OCI-LY7 (cell line): ENCODE measurements around the gene PKLR. TPM values are rescaled to one million over a fixed set of nuclear protein-coding genes. Genes with fewer than 3 reads are reported as not detected.

Experiments
- BruUV-seq: library from RNA; stranded (reverse); fragments of 400-500 nt; replicated peaks from 2 replicates; lab custom pipeline; 2021; lab: Mats Ljungman, UMichigan
- CTCF ChIA-PET: fragments of 300-600 bp; sonication (Branson Sonifier 250); formaldehyde crosslinking; loops from one replicate; lab custom pipeline; 2022; ENCODE audit warnings: antibody characterized with exemption; ENCODE audit not compliant: unreplicated experiment; lab: Charles Lee
- POLR2A ChIA-PET: fragments of 300-600 bp; sonication (Branson Sonifier 250); formaldehyde crosslinking; loops from one replicate; lab custom pipeline; 2022; ENCODE audit warnings: antibody characterized with exemption; lab: Charles Lee
- DNase-seq: peaks from one replicate; pipeline ENCODE4 v3.0.0-alpha.2; 2015; ENCODE audit warnings: low spot score
- H2AFZ ChIP-seq: fragments of 200-600 bp; sonication (generic), shearing (Covaris generic); 2 replicates; pipeline ENCODE4 v1.6.1; 2014; ENCODE audit warnings: mild to moderate bottlenecking, antibody characterized with exemption, low read length, moderate library complexity
- H3K27ac ChIP-seq: fragments of 200-600 bp; sonication (generic); 2 replicates; pipeline ENCODE4 v1.5.1; 2014; ENCODE audit warnings: mixed run types, low read depth, mild to moderate bottlenecking, moderate library complexity, low read length, inconsistent platforms; ENCODE audit not compliant: poor library complexity, severe bottlenecking
- H3K36me3 ChIP-seq: fragments of 200-600 bp; sonication (generic); 2 replicates; pipeline ENCODE4 v1.6.1; 2014; ENCODE audit warnings: mild to moderate bottlenecking, antibody characterized with exemption, low read length, moderate library complexity, mixed read lengths; ENCODE audit not compliant: insufficient read depth
- H3K4me1 ChIP-seq: fragments of 200-600 bp; sonication (generic); 2 replicates; pipeline ENCODE4 v1.5.1; 2014; ENCODE audit warnings: mild to moderate bottlenecking, low read length; ENCODE audit not compliant: insufficient read depth, poor library complexity, severe bottlenecking
- H3K4me2 ChIP-seq: fragments of 200-600 bp; sonication (generic); 2 replicates; pipeline ENCODE4 v1.6.1; 2014; ENCODE audit warnings: mild to moderate bottlenecking, low read length
- H3K4me3 ChIP-seq: fragments of 200-600 bp; sonication (generic); 2 replicates; pipeline ENCODE4 v1.5.1; 2014; ENCODE audit warnings: mild to moderate bottlenecking, low read depth, low read length; ENCODE audit not compliant: poor library complexity, severe bottlenecking
- H3K79me2 ChIP-seq: fragments of 200-600 bp; sonication (generic); 2 replicates; pipeline ENCODE4 v1.6.1; 2016; ENCODE audit warnings: low read depth, mild to moderate bottlenecking, low read length, moderate library complexity, mixed read lengths; ENCODE audit not compliant: insufficient read depth
- H3K9me2 ChIP-seq: fragments of 200-600 bp; sonication (generic); 2 replicates; pipeline ENCODE4 v1.6.1; 2016; ENCODE audit warnings: mild to moderate bottlenecking, low read length, mixed read lengths; ENCODE audit not compliant: insufficient read depth
- H3K9me3 ChIP-seq: fragments of 200-600 bp; sonication (generic); 2 replicates; pipeline ENCODE4 v1.6.1; 2014; ENCODE audit warnings: mild to moderate bottlenecking, mixed run types, low read length, mixed read lengths
- H4K20me1 ChIP-seq: fragments of 200-600 bp; sonication (generic); 2 replicates; pipeline ENCODE4 v1.6.1; 2014; ENCODE audit warnings: mild to moderate bottlenecking, antibody characterized with exemption, low read length, moderate library complexity, mixed read lengths; ENCODE audit not compliant: insufficient read depth
- EZH2phosphoT487 ChIP-seq: fragments of 200-600 bp; sonication (generic); IDR thresholded peaks from 2 replicates; pipeline ENCODE4 v1.6.1; 2018; ENCODE audit warnings: low read depth, borderline replicate concordance, mild to moderate bottlenecking, mixed run types, antibody characterized with exemption, low read length, moderate library complexity, mixed read lengths
- intact Hi-C: fragments of 100-400 bp; cut with micrococcal nuclease; formaldehyde crosslinking; loops from one replicate; pipeline ENCODE4 v1.10.0; 2022; ENCODE audit not compliant: unreplicated experiment
- total RNA-seq, 2 experiments: library from RNA; depleted of rRNA in 1 of 2; stranded (reverse); fragments of >200 nt in 1 of 2; shearing (Covaris generic) in 1 of 2; gene quantifications; 2 replicates each; pipeline ENCODE4 v1.2.3, GENCODE V29; 2014 to 2022
- TF ChIP-seq, protein P1 (sequence below): fragments of 200-600 bp; sonication (generic); conservative IDR thresholded peaks from 2 replicates; pipeline ENCODE4 v1.5.1; 2014; ENCODE audit warnings: mild to moderate bottlenecking, antibody characterized with exemption, low read length, moderate library complexity, mixed read lengths

The PKLR gene
- total RNA-seq, 2 experiments from 2014 or later = 0.19 to 0.51 TPM

DNA sequence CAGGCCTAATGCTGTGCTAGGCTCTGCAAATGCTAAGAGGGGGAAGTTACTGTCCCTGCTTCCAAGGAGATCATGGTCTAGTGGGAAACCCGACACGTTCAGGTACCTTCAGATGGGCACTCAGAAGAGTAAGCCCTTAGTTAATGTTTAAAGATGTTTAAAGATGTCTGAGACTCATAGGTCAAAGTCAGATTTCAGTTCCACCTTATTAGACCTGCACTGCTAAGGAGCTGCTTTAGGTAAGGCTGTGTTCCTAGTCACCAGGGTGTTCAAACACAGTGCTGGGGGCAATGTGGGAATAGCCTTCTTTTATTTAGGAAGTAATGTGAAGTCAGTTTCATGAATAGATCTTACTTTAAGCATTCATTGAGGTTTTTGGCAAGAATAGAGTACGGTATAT is 15.7 kb upstream of the PKLR start:
- CTCF ChIA-PET = no interaction called here
- TSS peak; percentile 34 for BruUV-seq

DNA sequence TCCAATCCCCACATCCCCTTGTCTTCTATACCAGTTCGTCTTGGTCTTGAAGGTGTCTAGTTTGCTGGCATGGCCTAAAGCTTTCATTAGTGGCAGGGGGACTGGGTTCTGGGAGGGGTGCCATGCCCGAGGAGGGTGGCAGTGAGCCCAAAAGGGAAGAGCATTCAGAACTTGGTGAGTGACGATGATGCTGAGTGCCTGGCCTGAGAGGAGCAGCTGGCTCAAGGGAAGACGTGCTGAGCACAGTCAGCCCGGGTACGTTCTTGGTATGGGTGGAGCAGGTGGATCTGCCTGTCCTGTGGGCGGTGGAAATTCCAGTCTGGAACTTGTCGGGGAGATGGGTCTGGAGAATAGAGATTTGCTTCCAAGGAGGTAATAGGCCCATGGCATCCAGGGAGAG is 12.0 kb upstream of the PKLR start:
- no TSS peak for BruUV-seq
- H3K27ac ChIP-seq = no peak overlapping the region
- H3K4me1 ChIP-seq = peaks cover 10% of the 10 kb centered on the region
- H3K36me3 ChIP-seq = peaks cover 77% of the 10 kb centered on the region
- H3K4me2 ChIP-seq = no peak overlapping the region
- DNase-seq = no peak
- H3K9me3 ChIP-seq = no peaks in the 10 kb centered on the region
- CTCF ChIA-PET = interaction anchor here (0.6 kb wide), 1 partner anchor 59 kb away, joined by 5 read pairs; no protein-coding TSS in a partner anchor
- intact Hi-C loops = no loop called here
- no peaks in the 10 kb centered on the region for H4K20me1 ChIP-seq
- POLR2A ChIA-PET = no interaction called here
- H2AFZ ChIP-seq = no peak overlapping the region
- TF ChIP-seq EZH2phosphoT487 = no peak
- TF ChIP-seq, protein P1, sequence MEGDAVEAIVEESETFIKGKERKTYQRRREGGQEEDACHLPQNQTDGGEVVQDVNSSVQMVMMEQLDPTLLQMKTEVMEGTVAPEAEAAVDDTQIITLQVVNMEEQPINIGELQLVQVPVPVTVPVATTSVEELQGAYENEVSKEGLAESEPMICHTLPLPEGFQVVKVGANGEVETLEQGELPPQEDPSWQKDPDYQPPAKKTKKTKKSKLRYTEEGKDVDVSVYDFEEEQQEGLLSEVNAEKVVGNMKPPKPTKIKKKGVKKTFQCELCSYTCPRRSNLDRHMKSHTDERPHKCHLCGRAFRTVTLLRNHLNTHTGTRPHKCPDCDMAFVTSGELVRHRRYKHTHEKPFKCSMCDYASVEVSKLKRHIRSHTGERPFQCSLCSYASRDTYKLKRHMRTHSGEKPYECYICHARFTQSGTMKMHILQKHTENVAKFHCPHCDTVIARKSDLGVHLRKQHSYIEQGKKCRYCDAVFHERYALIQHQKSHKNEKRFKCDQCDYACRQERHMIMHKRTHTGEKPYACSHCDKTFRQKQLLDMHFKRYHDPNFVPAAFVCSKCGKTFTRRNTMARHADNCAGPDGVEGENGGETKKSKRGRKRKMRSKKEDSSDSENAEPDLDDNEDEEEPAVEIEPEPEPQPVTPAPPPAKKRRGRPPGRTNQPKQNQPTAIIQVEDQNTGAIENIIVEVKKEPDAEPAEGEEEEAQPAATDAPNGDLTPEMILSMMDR = no peak
- peaks cover 36% of the 10 kb centered on the region for H3K79me2 ChIP-seq
- H3K9me2 ChIP-seq = no peaks in the 10 kb centered on the region
- H3K4me3 ChIP-seq = no peak overlapping the region

More for the DNA sequence above, 15.7 kb upstream of the PKLR start:
- H3K4me2 ChIP-seq = no peak overlapping the region
- no peaks in the 10 kb centered on the region for H3K9me3 ChIP-seq
- H3K4me3 ChIP-seq = no peak overlapping the region
- no peaks in the 10 kb centered on the region; the same call in 1 of the 2 replicates for H4K20me1 ChIP-seq
- no peak overlapping the region for H3K27ac ChIP-seq
- intact Hi-C loops = no loop called here
- POLR2A ChIA-PET = interaction anchor here (0.6 to 0.8 kb wide), 2 partner anchors 43 to 331 kb away, joined by 3 to 4 read pairs; no protein-coding TSS in a partner anchor
- H3K79me2 ChIP-seq = peaks cover 3% of the 10 kb centered on the region; the same call in 1 of the 2 replicates
- H3K9me2 ChIP-seq = no peaks in the 10 kb centered on the region
- no peak for TF ChIP-seq EZH2phosphoT487
- TF ChIP-seq, protein P1 = no peak
- H3K36me3 ChIP-seq = peaks cover 86% of the 10 kb centered on the region
- H2AFZ ChIP-seq = no peak overlapping the region
- DNase-seq = no peak
- H3K4me1 ChIP-seq = peaks cover 16% of the 10 kb centered on the region

DNA sequence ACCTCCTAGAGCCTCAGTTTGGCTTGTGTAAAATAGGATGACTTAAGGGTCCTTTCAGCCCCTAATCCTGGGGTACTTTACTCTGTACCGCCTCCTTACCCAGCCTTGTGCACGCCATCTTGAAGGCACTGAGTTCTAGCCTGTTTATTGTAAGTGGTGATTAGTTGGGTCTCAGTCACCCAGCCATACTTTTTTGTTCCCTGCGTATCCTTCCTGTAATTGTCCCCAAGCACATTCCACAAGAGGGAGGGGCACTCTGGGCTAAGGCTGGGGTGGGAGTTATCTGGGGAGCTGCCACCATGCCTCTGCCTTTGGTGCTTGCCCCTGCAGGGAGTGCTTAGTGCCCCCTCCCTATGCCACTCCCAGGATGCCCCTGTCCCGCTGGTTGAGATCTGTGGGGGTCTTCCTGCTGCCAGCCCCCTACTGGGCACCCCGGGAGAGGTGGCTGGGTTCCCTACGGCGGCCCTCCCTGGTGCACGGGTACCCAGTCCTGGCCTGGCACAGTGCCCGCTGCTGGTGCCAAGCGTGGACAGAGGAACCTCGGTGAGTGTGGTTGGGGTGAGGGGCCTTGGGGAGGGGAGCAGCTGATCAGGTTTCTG is 8.3 kb upstream of the PKLR start:
- ChIA-PET POLR2A (interaction anchor here (1.1 kb wide), 1 partner anchor 225 kb away, joined by 3 read pairs; no protein-coding TSS in a partner anchor), CTCF (no interaction called here)
- peaks cover 48% of the 10 kb centered on the region for H3K36me3 ChIP-seq
- peak overlapping the region; percentile 82 for H3K4me2 ChIP-seq
- no TSS peak for BruUV-seq
- H3K4me3 ChIP-seq = peak overlapping the region; percentile 93
- peaks cover 36% of the 10 kb centered on the region for H3K79me2 ChIP-seq
- no peaks in the 10 kb centered on the region for H3K9me2 ChIP-seq
- H4K20me1 ChIP-seq = no peaks in the 10 kb centered on the region
- peak overlapping the region; percentile 88 for H3K27ac ChIP-seq
- H3K4me1 ChIP-seq = peaks cover 26% of the 10 kb centered on the region
- TF ChIP-seq, protein P1 = 0 out of 2 replicates have a peak, but pooled peaks have one; percentile 35
- no peak for TF ChIP-seq EZH2phosphoT487
- DNase-seq = peak; percentile 32
- intact Hi-C loops = loop anchor here (5.0 kb wide), 1 partner anchor 102 kb away; the partner anchor contains the start of genes MTX1 and THBS3
- no peaks in the 10 kb centered on the region for H3K9me3 ChIP-seq
- H2AFZ ChIP-seq = no peak overlapping the region
